ENCODE measurements around the gene SP9. TPM values are rescaled to one million over a fixed set of nuclear protein-coding genes. Genes with fewer than 3 reads are reported as not detected.
A peak's percentile ranks its signal among the peaks of the same experiment; 100 is the strongest.

The SP9 gene
- total and polyA plus RNA-seq, 10 donors, result not detected

GRCh38 chr2:174333372-174334277 lies 1.1 kb upstream of the SP9 start:
- TF ChIP-seq POLR2A (IDR thresholded peaks at IDR 0.05) (no peak), CTCF (IDR thresholded peaks at IDR 0.05 in 8 of 11, conservative IDR thresholded peaks at IDR 0.05 in 3 of 11) (no peak), POLR2AphosphoS5 (IDR thresholded peaks at IDR 0.05) (no peak)
- DNase-seq, result no peak

GRCh38 chr2:174334278-174334715 lies 457 bp upstream of the SP9 start:
- intact Hi-C loops (cut with DNase I; ENCODE audit: low total_unique reads), result no loop called here
- DNase-seq, result no peak
- WGBS, 5 donors, result 11 to 19% (median 14%) methylated on average over 11 of the region's 11 CpGs

More at GRCh38 chr2:174333372-174334277, 1.1 kb upstream of the SP9 start:
- Histone ChIP-seq H3K36me3 (no peaks in the 10 kb centered on the region), H3K4me3 (peak overlapping the region in 1 of 8 donors; percentile 70), H3K4me1 (peaks cover 15 to 67% (median 59%) of the 10 kb centered on the region in 6 donors), H3K9me3 (peaks cover 0 to 3% (median 0%) of the 10 kb centered on the region in 8 donors), H3K27ac (no peak overlapping the region), H3K27me3 (replicated peaks in 1 of 7) (peaks cover 35 to 100% (median 100%) of the 10 kb centered on the region in 7 donors)
- intact Hi-C loops (cut with DNase I; ENCODE audit: low total_unique reads), result no loop called here
- 5 to 8% (median 6%) methylated on average over 35 to 41 of the region's 41 CpGs for WGBS, 5 donors

GRCh38 chr2:174335254-174335987 lies 667 bp downstream of the SP9 start:
- H3K4me1 ChIP-seq, result peaks cover 21 to 74% (median 62%) of the 10 kb centered on the region in 6 donors
- TF ChIP-seq POLR2A (IDR thresholded peaks at IDR 0.05) (no peak), CTCF (IDR thresholded peaks at IDR 0.05 in 8 of 11, conservative IDR thresholded peaks at IDR 0.05 in 3 of 11) (no peak), POLR2AphosphoS5 (IDR thresholded peaks at IDR 0.05) (no peak)
- 3 to 8% (median 6%) methylated on average over 33 to 47 of the region's 47 CpGs for WGBS, 5 donors
- intact Hi-C loops (cut with DNase I; ENCODE audit: low total_unique reads), result no loop called here
- no peak overlapping the region for H3K27ac ChIP-seq
- DNase-seq, result no peak
- peaks cover 0 to 3% (median 0%) of the 10 kb centered on the region in 8 donors for H3K9me3 ChIP-seq
- H3K36me3 ChIP-seq, result no peaks in the 10 kb centered on the region
- H3K27me3 ChIP-seq (replicated peaks in 1 of 7), result peaks cover 32 to 100% (median 100%) of the 10 kb centered on the region in 7 donors
- peak overlapping the region in 6 of 8 donors; percentile 39 to 70 (median 42) for H3K4me3 ChIP-seq

More at GRCh38 chr2:174334278-174334715, 457 bp upstream of the SP9 start:
- Histone ChIP-seq H3K27me3 (replicated peaks in 1 of 7) (peaks cover 32 to 100% (median 100%) of the 10 kb centered on the region in 7 donors), H3K4me1 (peaks cover 15 to 63% (median 54%) of the 10 kb centered on the region in 6 donors), H3K36me3 (no peaks in the 10 kb centered on the region), H3K27ac (no peak overlapping the region), H3K4me3 (peak overlapping the region in 1 of 8 donors; percentile 70), H3K9me3 (peaks cover 0 to 3% (median 0%) of the 10 kb centered on the region in 8 donors)
- TF ChIP-seq CTCF (IDR thresholded peaks at IDR 0.05 in 8 of 11, conservative IDR thresholded peaks at IDR 0.05 in 3 of 11) (no peak), POLR2AphosphoS5 (IDR thresholded peaks at IDR 0.05) (no peak), POLR2A (IDR thresholded peaks at IDR 0.05) (no peak)
